Peyer's patch (tissue), 4 donors: ENCODE data around the gene FGF1. TPM values are rescaled to one million over a fixed set of nuclear protein-coding genes. Genes with fewer than 3 reads are reported as not detected.

Source experiments
- DNase-seq, 3 donors: peaks; one replicate each; pipeline ENCODE4 v3.0.0-alpha.2; 2017 to 2019
- H3K27ac ChIP-seq, 4 donors: fragments of 200-600 bp; sonication (generic); one replicate each; pipeline ENCODE4 v1.5.1; 2016 to 2019
- H3K27me3 ChIP-seq, 2 donors: fragments of 200-600 bp; sonication (generic); one replicate each; pipeline ENCODE4 v1.5.1; 2019
- H3K36me3 ChIP-seq, 3 donors: fragments of 200-600 bp; sonication (generic); one replicate each; pipeline ENCODE4 v1.5.1; 2016 to 2019
- H3K4me1 ChIP-seq, 4 donors: fragments of 200-600 bp; sonication (generic); one replicate each; pipeline ENCODE4 v1.5.1; 2016 to 2019
- H3K4me3 ChIP-seq, 4 donors: fragments of 200-600 bp; sonication (generic); 1 replicate in 3 of 4; 2 replicates in 1 of 4; pipeline ENCODE4 v1.5.1; 2016 to 2019; ENCODE audit warnings: mild to moderate bottlenecking in 1 of 4
- H3K9me3 ChIP-seq, 4 donors: fragments of 200-600 bp; sonication (generic); one replicate each; pipeline ENCODE4 v1.5.1; 2016 to 2019; ENCODE audit warnings: mild to moderate bottlenecking in 1 of 4
- POLR2A ChIP-seq, 2 donors: fragments of 450-650 bp; IDR thresholded peaks; one replicate each; pipeline ENCODE4 v1.5.1; 2017; ENCODE audit warnings: antibody characterized with exemption in 2 of 2, mild to moderate bottlenecking in 2 of 2, moderate library complexity in 2 of 2
- total RNA-seq, 4 donors: library from RNA; depleted of rRNA; stranded (reverse); fragments of >200 nt; gene quantifications; one replicate each; pipeline ENCODE4 v1.1.0, GENCODE V29; 2016
- TF ChIP-seq, protein P1 (sequence below), 6 experiments: fragments of 450-650 bp in 4 of 6; fragments of 200-600 bp in 2 of 6; sonication (generic) in 1 of 6; IDR thresholded peaks; one replicate each; pipeline ENCODE4 v1.5.1; 2017 to 2019; ENCODE audit warnings: antibody characterized with exemption in 6 of 6, mild to moderate bottlenecking in 3 of 6, moderate library complexity in 1 of 6

FGF1 gene
- total RNA-seq, 4 donors from 2014 or later = not detected

DNA sequence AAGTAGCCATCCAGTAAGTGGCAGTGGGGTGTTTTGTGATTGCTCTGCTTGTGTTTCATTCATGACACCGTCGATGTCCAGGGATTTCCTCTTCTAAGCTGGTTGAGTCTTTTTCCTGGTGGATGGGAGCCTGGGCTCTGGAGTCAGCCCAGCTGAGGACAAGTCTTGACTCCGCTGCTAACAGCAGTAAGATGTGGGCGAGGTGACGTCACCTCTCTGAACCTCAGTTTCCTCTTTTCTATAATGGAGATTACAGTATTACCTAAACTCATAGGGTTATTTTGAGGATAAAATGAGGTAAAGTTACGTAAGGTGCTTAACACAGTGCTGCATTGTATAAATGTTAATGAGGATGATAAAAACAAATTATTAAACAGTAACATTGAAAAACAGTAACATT lies 21.3 kb downstream of the FGF1 start:
- no peak for DNase-seq
- TF ChIP-seq POLR2A (IDR thresholded peaks at IDR 0.05) = no peak
- TF ChIP-seq, protein P1, sequence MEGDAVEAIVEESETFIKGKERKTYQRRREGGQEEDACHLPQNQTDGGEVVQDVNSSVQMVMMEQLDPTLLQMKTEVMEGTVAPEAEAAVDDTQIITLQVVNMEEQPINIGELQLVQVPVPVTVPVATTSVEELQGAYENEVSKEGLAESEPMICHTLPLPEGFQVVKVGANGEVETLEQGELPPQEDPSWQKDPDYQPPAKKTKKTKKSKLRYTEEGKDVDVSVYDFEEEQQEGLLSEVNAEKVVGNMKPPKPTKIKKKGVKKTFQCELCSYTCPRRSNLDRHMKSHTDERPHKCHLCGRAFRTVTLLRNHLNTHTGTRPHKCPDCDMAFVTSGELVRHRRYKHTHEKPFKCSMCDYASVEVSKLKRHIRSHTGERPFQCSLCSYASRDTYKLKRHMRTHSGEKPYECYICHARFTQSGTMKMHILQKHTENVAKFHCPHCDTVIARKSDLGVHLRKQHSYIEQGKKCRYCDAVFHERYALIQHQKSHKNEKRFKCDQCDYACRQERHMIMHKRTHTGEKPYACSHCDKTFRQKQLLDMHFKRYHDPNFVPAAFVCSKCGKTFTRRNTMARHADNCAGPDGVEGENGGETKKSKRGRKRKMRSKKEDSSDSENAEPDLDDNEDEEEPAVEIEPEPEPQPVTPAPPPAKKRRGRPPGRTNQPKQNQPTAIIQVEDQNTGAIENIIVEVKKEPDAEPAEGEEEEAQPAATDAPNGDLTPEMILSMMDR (IDR thresholded peaks at IDR 0.05) = no peak
- no peaks in the 10 kb centered on the region for H3K9me3 ChIP-seq
- H3K27ac ChIP-seq = no peak overlapping the region
- H3K27me3 ChIP-seq = no peaks in the 10 kb centered on the region
- no peaks in the 10 kb centered on the region for H3K36me3 ChIP-seq
- H3K4me1 ChIP-seq = no peaks in the 10 kb centered on the region
- no peak overlapping the region for H3K4me3 ChIP-seq

DNA sequence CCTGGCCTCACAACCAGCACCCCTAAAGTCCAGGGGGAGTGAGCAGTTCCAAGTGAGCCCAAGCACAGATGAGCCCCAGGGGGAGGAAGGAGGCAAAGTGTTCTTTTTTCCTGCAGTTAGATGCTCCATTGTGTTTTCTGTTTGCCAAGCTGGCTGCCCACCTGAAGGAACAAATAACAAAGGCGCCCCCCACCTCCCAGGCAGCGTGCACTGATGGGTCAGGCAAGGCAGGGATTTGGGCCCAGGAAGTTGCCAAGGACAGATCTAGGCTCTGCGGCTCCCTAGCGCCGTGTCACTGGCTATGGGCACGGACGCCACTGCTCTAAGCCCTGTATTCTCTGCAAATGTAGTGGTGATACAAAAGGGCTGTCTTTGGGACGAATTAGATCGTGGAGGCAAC lies 21.8 kb downstream of the FGF1 start:
- no peaks in the 10 kb centered on the region for H3K4me1 ChIP-seq
- no peak for TF ChIP-seq POLR2A (IDR thresholded peaks at IDR 0.05)
- TF ChIP-seq, protein P1 (IDR thresholded peaks at IDR 0.05) = no peak

DNA sequence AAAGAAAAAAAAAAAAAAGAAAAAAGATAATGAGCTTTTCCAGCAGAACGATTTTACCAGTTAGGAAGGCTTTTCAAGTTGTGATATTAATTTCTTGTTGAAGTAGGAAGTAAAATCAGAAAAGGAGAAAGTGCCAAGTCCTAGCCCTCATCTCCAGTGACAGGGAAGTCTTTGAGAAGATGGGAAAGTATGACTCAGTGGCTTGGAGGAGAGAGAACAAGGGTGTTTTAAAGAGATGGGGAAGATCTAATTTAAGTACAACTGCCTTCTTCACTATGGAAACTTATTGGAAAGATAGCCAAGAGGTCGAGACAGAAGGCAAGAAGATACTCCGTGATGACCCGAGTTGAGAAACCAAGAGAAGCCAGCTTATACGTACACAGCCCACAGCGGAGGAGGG lies 22.6 kb downstream of the FGF1 start:
- TF ChIP-seq POLR2A (IDR thresholded peaks at IDR 0.05) = no peak
- TF ChIP-seq, protein P1 (IDR thresholded peaks at IDR 0.05) = no peak
- H3K36me3 ChIP-seq = no peaks in the 10 kb centered on the region
- no peak overlapping the region for H3K27ac ChIP-seq
- H3K4me1 ChIP-seq = no peaks in the 10 kb centered on the region
- H3K9me3 ChIP-seq = no peaks in the 10 kb centered on the region
- no peaks in the 10 kb centered on the region for H3K27me3 ChIP-seq
- no peak for DNase-seq
- H3K4me3 ChIP-seq = no peak overlapping the region

More for the DNA sequence above, 21.8 kb downstream of the FGF1 start:
- Histone ChIP-seq H3K4me3 (no peak overlapping the region), H3K36me3 (no peaks in the 10 kb centered on the region), H3K27me3 (no peaks in the 10 kb centered on the region), H3K27ac (no peak overlapping the region), H3K9me3 (no peaks in the 10 kb centered on the region)
- DNase-seq = no peak

- Histone ChIP-seq H3K36me3 (no peaks in the 10 kb centered on the region), H3K4me3 (no peak overlapping the region), H3K4me1 (no peaks in the 10 kb centered on the region), H3K9me3 (no peaks in the 10 kb centered on the region), H3K27me3 (no peaks in the 10 kb centered on the region), H3K27ac (no peak overlapping the region)
- DNase-seq = no peak
- no peak for TF ChIP-seq POLR2A (IDR thresholded peaks at IDR 0.05)
- TF ChIP-seq, protein P1 (IDR thresholded peaks at IDR 0.05) = no peak
Measured at GRCh38 chr5:142661957-142662356, 23.9 kb downstream of the FGF1 start.

DNA sequence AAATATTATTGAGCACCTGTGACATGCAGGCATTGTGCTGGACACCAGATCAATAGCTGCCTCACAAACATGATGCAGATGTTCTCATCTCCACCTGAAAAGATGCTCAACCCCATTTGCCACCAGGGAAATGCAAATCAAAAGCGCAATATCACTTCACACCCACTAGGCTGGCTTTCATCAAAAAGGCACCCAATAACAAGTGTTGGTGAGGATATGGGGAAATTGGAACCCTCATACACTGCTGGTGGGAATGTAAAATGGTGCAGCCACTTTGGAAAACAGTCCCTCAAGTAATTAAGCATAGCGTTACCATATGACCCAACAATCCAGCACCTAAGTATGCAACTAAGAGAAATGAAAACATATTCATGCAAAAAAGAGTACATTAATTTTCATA lies 24.7 kb downstream of the FGF1 start:
- H3K27me3 ChIP-seq = no peaks in the 10 kb centered on the region
- no peaks in the 10 kb centered on the region for H3K4me1 ChIP-seq

More for the DNA sequence above, 24.7 kb downstream of the FGF1 start:
- no peak for DNase-seq
- Histone ChIP-seq H3K9me3 (no peaks in the 10 kb centered on the region), H3K4me3 (no peak overlapping the region), H3K36me3 (no peaks in the 10 kb centered on the region), H3K27ac (no peak overlapping the region)
- no peak for TF ChIP-seq POLR2A (IDR thresholded peaks at IDR 0.05)
- TF ChIP-seq, protein P1 (IDR thresholded peaks at IDR 0.05) = no peak
